Skeletal muscle satellite cell (primary cell): ENCODE measurements around the gene ADAMTS13.

ENCODE experiments used
- H3K27me3 ChIP-seq: 2 replicates; pipeline ENCODE4 v1.7.0; 2013; ENCODE audit warnings: low read length; ENCODE audit not compliant: control insufficient read depth, insufficient read depth
- H3K36me3 ChIP-seq: 2 replicates; pipeline ENCODE4 v1.7.0; 2013; ENCODE audit warnings: mild to moderate bottlenecking, control low read depth, low read length; ENCODE audit not compliant: insufficient read depth
- H3K4me1 ChIP-seq: 2 replicates; pipeline ENCODE4 v1.7.0; 2013; ENCODE audit warnings: low read length; ENCODE audit not compliant: control insufficient read depth, insufficient read depth
- H3K4me2 ChIP-seq: 2 replicates; pipeline ENCODE4 v1.7.0; 2013; ENCODE audit warnings: mild to moderate bottlenecking, low read length
- H3K4me3 ChIP-seq: 2 replicates; pipeline ENCODE4 v1.7.0; 2013; ENCODE audit warnings: low read length
- H3K9ac ChIP-seq: 2 replicates; pipeline ENCODE4 v1.7.0; 2013; ENCODE audit warnings: mild to moderate bottlenecking, low read depth, low read length, moderate library complexity
- H3K9me3 ChIP-seq: replicated peaks from 2 replicates; pipeline ENCODE4 v1.7.0; 2013; ENCODE audit warnings: mild to moderate bottlenecking, control low read depth, low read length

The ADAMTS13 gene

GRCh38 chr9:133406480-133407307, 15.5 kb upstream of the ADAMTS13 start:
- H3K9me3 ChIP-seq, result no peaks in the 10 kb centered on the region
- no peak overlapping the region for H3K9ac ChIP-seq
- H3K27me3 ChIP-seq, result no peaks in the 10 kb centered on the region
- no peak overlapping the region for H3K4me3 ChIP-seq
- no peak overlapping the region for H3K4me2 ChIP-seq
- H3K4me1 ChIP-seq, result peaks cover 7% of the 10 kb centered on the region
- peaks cover 61% of the 10 kb centered on the region for H3K36me3 ChIP-seq

- H3K9ac ChIP-seq, result no peak overlapping the region
These were observed 14.1 kb upstream of the ADAMTS13 start for GRCh38 chr9:133408042-133408441.

GRCh38 chr9:133415170-133415569, 7.0 kb upstream of the ADAMTS13 start:
- Histone ChIP-seq H3K27me3 (no peaks in the 10 kb centered on the region), H3K9ac (no peak overlapping the region), H3K9me3 (no peaks in the 10 kb centered on the region), H3K36me3 (peaks cover 35% of the 10 kb centered on the region), H3K4me2 (no peak overlapping the region), H3K4me3 (no peak overlapping the region), H3K4me1 (peaks cover 16% of the 10 kb centered on the region)

More at GRCh38 chr9:133408042-133408441, 14.1 kb upstream of the ADAMTS13 start:
- no peaks in the 10 kb centered on the region for H3K27me3 ChIP-seq
- no peak overlapping the region for H3K4me2 ChIP-seq
- H3K4me1 ChIP-seq, result peaks cover 7% of the 10 kb centered on the region
- no peaks in the 10 kb centered on the region for H3K9me3 ChIP-seq
- H3K4me3 ChIP-seq, result no peak overlapping the region
- peaks cover 70% of the 10 kb centered on the region for H3K36me3 ChIP-seq

GRCh38 chr9:133417541-133418461, 4.4 kb upstream of the ADAMTS13 start, which contains the start of gene REXO4:
Gene REXO4 (minus strand): TSS chr9:133418010. CDS start chr9:133417844, 166 bp downstream.
- peaks cover 14% of the 10 kb centered on the region for H3K36me3 ChIP-seq
- H3K4me3 ChIP-seq, result peak within 1 kb of the TSS; percentile 98
- H3K27me3 ChIP-seq, result no peaks in the 10 kb centered on the region
- H3K9me3 ChIP-seq, result no peaks in the 10 kb centered on the region
- H3K4me1 ChIP-seq, result peaks cover 16% of the 10 kb centered on the region
- peak within 1 kb of the TSS; percentile 89 for H3K9ac ChIP-seq
- peak within 1 kb of the TSS; percentile 90 for H3K4me2 ChIP-seq

DNA sequence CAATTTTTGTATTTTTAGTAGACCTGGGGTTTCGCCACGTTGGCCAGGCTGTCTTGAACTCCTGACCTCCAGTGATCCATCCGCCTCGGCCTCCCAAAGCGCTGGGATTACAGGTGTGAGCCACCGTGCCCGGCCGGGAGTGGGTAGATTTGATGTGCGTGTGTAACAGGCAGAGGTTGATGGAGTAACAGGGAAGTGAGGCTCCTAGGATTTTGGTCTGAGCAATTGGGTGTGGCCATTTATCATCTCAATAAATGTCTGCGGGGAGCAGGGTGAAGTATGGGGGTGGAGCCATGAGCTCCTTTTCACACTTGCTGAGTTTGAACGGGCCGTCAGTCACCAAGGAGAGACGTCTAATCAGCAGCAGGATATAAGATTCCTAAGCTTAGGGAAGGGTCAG, 3.2 kb upstream of the ADAMTS13 start:
- H3K4me3 ChIP-seq, result peak overlapping the region; percentile 98
- H3K4me2 ChIP-seq, result peak overlapping the region; percentile 90
- H3K36me3 ChIP-seq, result peaks cover 10% of the 10 kb centered on the region
- H3K27me3 ChIP-seq, result no peaks in the 10 kb centered on the region
- H3K9me3 ChIP-seq, result no peaks in the 10 kb centered on the region
- H3K9ac ChIP-seq, result no peak overlapping the region
- peaks cover 16% of the 10 kb centered on the region for H3K4me1 ChIP-seq

DNA sequence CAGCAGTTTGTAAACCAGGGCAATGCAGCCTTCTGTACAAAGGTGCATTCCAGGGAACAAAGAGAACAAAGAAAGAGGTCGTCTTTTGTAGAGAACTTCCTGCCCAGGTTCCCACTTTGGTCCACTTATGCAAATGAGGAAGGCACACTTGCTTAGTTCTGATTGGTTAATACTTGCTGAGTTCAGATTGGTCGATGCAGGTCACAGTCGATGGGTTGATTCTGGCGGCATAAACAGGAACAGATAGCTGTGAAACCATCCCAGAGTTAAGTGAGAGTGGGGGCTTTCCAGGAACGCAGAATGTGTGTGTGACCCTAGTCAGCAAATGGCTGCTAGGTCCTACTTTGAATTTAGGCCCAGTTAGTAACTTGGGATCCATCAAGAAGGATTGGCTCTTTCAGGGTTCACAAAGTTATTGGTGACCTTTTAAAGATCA, 1.8 kb upstream of the ADAMTS13 start:
- Histone ChIP-seq H3K36me3 (no peaks in the 10 kb centered on the region), H3K9ac (no peak overlapping the region), H3K9me3 (no peaks in the 10 kb centered on the region), H3K4me2 (no peak overlapping the region), H3K27me3 (no peaks in the 10 kb centered on the region), H3K4me3 (no peak overlapping the region), H3K4me1 (peaks cover 16% of the 10 kb centered on the region)

GRCh38 chr9:133423216-133423615, 1.0 kb downstream of the ADAMTS13 start:
- Histone ChIP-seq H3K27me3 (peaks cover 10% of the 10 kb centered on the region), H3K4me2 (no peak overlapping the region), H3K9ac (no peak overlapping the region), H3K4me1 (peaks cover 5% of the 10 kb centered on the region), H3K9me3 (no peaks in the 10 kb centered on the region), H3K36me3 (no peaks in the 10 kb centered on the region), H3K4me3 (no peak overlapping the region)

DNA sequence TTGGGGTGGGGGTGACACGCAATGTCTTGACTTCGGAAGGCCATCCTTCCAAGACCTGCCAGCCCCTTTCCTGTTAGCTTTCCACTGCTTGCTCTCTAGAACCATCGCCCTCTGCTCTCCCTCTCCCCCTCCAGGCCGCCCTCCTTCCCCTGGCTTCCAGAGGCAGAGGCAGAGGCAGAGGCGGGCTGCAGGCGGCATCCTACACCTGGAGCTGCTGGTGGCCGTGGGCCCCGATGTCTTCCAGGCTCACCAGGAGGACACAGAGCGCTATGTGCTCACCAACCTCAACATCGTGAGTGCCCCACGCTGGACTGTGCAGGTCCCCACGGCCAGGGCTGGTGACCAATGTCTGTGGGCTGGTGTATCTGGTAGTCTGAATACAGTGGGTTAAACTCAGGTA, 2.0 kb downstream of the ADAMTS13 start:
- Histone ChIP-seq H3K36me3 (no peaks in the 10 kb centered on the region), H3K27me3 (peaks cover 10% of the 10 kb centered on the region), H3K9me3 (no peaks in the 10 kb centered on the region), H3K4me3 (no peak overlapping the region), H3K4me1 (no peaks in the 10 kb centered on the region), H3K9ac (no peak overlapping the region), H3K4me2 (no peak overlapping the region)

DNA sequence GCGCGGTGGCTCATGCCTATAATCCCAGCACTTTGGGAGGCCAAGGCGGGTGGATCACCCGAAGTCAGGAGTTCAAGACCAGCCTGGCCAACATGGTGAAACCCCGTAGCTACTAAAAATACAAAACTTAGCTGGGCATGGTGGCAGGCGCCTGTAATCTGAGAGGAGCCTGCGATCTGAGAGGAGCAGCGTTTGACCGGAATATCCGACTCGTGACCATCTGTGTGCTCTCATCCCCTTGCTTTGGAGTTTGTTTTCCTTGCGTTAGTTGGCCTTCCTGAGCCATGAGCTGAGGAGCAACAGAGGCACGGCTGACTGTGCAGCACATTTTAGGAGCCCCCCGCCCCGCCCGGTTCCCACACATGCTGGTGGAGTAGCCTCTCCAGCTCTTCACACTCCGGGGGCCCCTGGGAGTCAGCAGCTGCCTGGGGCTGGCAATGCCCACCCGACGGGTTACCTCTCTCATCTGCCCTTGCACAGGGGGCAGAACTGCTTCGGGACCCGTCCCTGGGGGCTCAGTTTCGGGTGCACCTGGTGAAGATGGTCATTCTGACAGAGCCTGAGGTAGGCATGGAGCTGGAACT, 3.0 kb downstream of the ADAMTS13 start:
- H3K4me3 ChIP-seq, result no peak overlapping the region
- H3K4me1 ChIP-seq, result no peaks in the 10 kb centered on the region
- H3K36me3 ChIP-seq, result no peaks in the 10 kb centered on the region
- no peak overlapping the region for H3K4me2 ChIP-seq
- H3K9me3 ChIP-seq, result no peaks in the 10 kb centered on the region
- no peak overlapping the region for H3K9ac ChIP-seq
- peaks cover 10% of the 10 kb centered on the region for H3K27me3 ChIP-seq

GRCh38 chr9:133426011-133426410, 3.8 kb downstream of the ADAMTS13 start:
- Histone ChIP-seq H3K4me1 (no peaks in the 10 kb centered on the region), H3K9ac (no peak overlapping the region), H3K27me3 (peaks cover 10% of the 10 kb centered on the region), H3K9me3 (no peaks in the 10 kb centered on the region), H3K36me3 (no peaks in the 10 kb centered on the region), H3K4me2 (no peak overlapping the region), H3K4me3 (no peak overlapping the region)

DNA sequence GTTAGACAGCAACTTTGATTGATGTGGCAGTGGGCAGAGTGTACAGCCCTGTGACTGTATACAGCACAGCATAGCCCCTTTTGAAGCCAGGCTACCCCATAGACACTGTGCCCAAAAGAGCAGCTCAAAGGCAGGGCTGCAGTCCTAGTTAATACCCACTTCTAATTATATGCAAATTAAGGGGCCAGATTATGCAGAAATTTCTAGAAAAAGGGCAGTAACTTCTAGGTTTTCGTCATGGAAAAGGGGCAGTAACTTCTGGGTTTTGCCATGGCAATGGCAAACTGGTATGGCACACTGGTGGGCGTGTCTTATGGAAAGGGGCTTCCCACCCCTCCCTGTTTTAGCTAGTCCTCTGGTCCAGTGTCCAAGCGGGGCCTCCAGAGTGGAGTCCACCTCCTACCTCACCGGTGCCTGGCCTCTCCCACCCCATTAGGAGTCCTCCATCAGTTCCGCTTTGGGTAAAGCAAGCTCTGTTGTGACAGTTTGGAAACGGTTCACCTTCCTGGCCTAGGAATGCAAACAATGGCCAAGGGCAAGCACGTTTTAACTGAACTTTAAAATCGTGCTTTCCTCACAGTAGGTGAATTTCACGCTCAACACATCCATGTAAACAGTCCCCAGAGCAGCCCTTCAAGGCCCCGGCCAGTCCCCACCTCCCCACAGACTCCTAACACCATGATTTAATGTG, 5.6 kb downstream of the ADAMTS13 start:
- H3K9ac ChIP-seq, result no peak overlapping the region
- H3K4me1 ChIP-seq, result no peaks in the 10 kb centered on the region
- H3K4me3 ChIP-seq, result no peak overlapping the region
- peaks cover 10% of the 10 kb centered on the region for H3K27me3 ChIP-seq
- no peak overlapping the region for H3K4me2 ChIP-seq
- H3K9me3 ChIP-seq, result no peaks in the 10 kb centered on the region
- no peaks in the 10 kb centered on the region for H3K36me3 ChIP-seq
